Activated CD4-positive, alpha-beta T cell treated with anti-CD3 and anti-CD28 coated beads for 4 hours (primary cell): ENCODE results near the gene RAPH1.

Experiments used
- DNase-seq, 2 donors: peaks; one replicate each; pipeline ENCODE4 v3.0.0-alpha.2; 2020

The RAPH1 gene

GRCh38 chr2:203359450-203359849 lies 175.7 kb downstream of the RAPH1 start:
- DNase-seq: no peak

DNA sequence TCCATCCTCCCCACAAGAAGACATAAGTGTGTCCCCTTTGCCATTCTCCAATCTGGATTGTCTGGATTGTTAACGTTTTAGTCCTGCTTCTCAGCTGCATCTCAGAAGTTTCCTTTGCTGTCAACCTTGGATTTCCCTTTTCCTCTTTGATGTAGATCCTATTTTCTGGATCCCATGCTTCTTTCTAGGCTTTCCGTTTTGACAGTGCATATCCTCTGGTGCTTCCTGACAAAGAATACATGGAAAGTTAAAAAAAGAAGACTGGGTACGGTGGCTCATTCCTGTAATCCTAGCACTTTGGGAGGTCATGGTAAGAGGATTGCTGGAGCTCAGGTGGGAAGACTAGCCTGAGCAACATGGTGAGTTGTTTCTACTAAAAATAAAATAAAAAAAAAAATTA lies 180.1 kb downstream of the RAPH1 start:
- DNase-seq: no peak

DNA sequence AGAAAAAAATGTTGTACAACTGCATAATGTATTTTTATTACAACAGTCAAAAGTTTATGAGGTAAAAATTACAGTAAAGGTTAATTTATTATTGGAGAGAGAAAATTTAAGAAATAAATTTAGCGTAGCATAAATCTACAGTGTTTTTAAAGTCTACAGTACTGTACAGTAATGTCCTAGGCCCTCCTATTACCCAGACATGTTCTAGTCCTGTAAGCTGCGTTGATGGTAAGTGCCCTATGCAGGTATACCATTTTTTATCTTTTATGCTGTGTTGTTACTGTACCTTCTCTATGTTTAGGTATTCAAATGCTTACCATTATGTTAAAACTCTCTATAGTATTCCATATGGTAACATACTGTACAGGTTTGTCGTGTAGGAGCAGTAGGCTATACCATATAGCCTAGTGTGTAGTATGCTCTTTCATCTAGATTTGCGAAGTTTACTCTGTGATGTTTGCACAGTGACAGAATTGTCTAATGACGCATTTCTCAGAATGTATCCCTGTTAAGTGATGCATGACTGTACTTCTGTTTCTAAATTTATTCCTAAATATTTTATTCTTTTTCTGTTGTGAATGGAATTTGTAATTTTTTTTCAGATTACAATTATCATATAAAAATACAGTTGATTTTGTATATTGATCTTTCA lies 182.4 kb downstream of the RAPH1 start:
- no peak for DNase-seq

GRCh38 chr2:203347375-203347774 lies 187.7 kb downstream of the RAPH1 start:
- no peak for DNase-seq

- no peak for DNase-seq
These were observed 188.5 kb downstream of the RAPH1 start for GRCh38 chr2:203346612-203347011.

DNA sequence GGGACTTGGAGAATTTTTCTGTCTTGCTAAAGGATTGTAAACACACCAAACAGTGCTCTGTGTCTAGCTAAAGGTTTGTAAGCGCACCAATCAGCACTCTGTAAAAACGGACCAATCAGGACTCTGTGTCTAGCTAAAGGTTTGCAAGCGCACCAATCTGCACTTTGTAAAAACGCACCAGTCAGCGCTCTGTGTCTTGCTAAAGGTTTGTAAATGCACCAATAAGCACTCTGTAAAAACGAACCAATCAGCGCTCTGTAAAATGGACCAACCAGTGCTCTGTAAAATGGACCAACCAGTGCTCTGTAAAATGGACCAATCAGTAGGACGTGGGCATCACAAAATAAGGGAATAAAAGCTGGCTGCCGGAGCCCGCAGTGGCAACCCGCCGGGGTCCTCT lies 190.4 kb downstream of the RAPH1 start:
- no peak for DNase-seq
